Keratinocyte (primary cell): ENCODE results near the gene KLRD1.
"Not testable (repeated sequence)": the region's sequence is repeated elsewhere in the genome, so short reads cannot be mapped to it uniquely, and the experiment has no call there.

Experiments
- CTCF ChIP-seq, 3 experiments: IDR thresholded peaks in 1 of 3; conservative IDR thresholded peaks in 1 of 3; optimal IDR thresholded peaks in 1 of 3; 2 replicates in 2 of 3; 3 replicates in 1 of 3; pipeline versions ENCODE3 to v1.5.1; 2011; ENCODE audit warnings: low read length in 3 of 3, mild to moderate bottlenecking in 3 of 3, moderate library complexity in 2 of 3, control low read depth in 1 of 3, inconsistent platforms in 1 of 3; ENCODE audit not compliant: insufficient read depth in 2 of 3; ENCODE audit errors: extremely low read depth in 1 of 3
- EZH2 ChIP-seq: IDR thresholded peaks from one replicate; pipeline ENCODE4 v1.6.1; 2012; ENCODE audit warnings: inconsistent platforms, mild to moderate bottlenecking, low read length, moderate library complexity

DNA sequence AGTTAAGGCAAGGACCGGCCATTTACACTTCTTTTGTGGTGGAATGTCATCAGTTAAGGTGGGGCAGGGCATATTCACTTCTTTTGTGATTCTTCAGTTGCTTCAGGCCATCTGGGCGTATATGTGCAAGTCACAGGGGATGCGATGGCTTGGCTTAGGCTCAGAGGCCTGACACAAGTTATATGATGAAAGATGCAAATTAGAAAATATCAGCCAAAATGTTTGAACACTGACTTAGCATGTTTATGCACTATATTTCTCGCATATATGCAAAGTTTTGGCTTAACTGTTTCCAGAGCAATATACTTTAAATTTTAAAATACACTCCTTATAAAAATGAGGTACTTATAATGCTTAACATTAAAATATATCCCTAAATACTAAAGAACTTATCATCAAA is 30.8 kb downstream of the KLRD1 start:
- TF ChIP-seq CTCF (optimal IDR thresholded peaks at IDR 0.05 in 1 of 3, IDR thresholded peaks at IDR 0.05 in 1 of 3, conservative IDR thresholded peaks at IDR 0.05 in 1 of 3; ENCODE audit: extremely low read depth in 1 of 3, insufficient read depth in 2 of 3, low read length in 3 of 3); EZH2: not testable (repeated sequence)
